Measurements from ENCODE around the gene ACP5.
A peak's percentile ranks its signal among the peaks of the same experiment; 100 is the strongest.

ACP5 gene

DNA sequence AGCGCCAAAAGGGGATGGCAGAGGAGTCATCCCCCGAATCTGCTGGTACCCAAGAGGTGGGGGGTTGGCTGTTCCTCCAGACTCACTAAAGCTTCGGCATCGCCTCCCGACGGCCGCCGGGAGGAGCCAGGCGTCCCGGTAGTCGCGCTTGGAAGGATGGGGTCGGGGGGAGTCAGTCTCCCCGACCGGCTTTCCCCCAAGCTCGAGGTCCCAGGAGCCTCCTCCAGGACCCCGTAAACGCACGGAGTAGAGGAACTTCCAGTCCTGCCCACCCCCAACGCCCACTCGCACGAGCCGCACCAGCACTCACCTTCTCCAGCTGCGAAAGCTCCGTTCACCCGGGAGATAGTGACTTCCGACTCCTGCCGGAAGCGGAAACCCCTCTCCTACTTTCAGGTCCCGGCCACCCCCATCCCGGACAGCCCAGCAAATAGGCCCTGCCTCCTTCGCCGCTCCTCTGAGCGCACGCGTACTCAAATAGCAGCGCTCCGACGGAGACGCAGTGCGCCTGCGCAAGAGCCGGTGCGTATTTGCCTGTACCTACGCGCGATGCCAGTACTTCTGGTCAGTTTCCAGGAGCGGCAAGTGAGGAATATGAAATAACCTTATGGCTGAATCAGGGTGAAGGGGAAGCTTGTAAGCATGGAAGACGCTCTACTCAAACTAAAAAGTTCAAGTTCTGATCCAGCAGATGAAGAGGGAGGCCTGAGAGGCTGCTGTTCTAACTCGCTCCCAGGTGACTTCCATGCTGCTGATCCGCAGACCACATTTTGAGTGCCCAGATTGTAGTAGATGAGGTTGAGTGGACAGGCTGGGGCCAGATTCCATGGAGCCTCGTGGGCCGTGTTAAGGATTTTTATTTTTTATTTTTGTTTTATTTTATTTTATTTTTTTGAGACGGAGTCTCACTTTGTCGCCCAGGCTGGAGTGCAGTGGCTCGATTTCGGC, 18.3 kb downstream of the ACP5 start, which contains the start of gene ELOF1:
Gene ELOF1 (minus strand): TSS at position 350 of the 948 bp plus-strand sequence. CDS start 4,883 bp downstream, outside the sequence.
- TF ChIP-seq NFIC (IDR thresholded peaks at IDR 0.05): no peak; the same call in none of the 2 replicates
- peak; percentile 64 for TF ChIP-seq EGR1 (IDR thresholded peaks at IDR 0.05)
- TF ChIP-seq RAD21 (IDR thresholded peaks at IDR 0.05; ENCODE audit: low read depth): no peak
- peak; percentile 77 for TF ChIP-seq TAF1 (IDR thresholded peaks at IDR 0.05; ENCODE audit: low read depth)
- no peak for TF ChIP-seq CREB1 (IDR thresholded peaks at IDR 0.05; ENCODE audit: low read depth)
- no peak for TF ChIP-seq FOXM1 (IDR thresholded peaks at IDR 0.05; ENCODE audit: borderline replicate concordance, low read depth)
- peak; percentile 50; the same call in 1 of the 2 replicates for TF ChIP-seq TCF12 (IDR thresholded peaks at IDR 0.05; ENCODE audit: low read depth)
- peak; percentile 70 for TF ChIP-seq MAX (IDR thresholded peaks at IDR 0.05)
- TF ChIP-seq TEAD4 (IDR thresholded peaks at IDR 0.05): peak; percentile 41
- no peak for TF ChIP-seq USF1 (IDR thresholded peaks at IDR 0.05)

DNA sequence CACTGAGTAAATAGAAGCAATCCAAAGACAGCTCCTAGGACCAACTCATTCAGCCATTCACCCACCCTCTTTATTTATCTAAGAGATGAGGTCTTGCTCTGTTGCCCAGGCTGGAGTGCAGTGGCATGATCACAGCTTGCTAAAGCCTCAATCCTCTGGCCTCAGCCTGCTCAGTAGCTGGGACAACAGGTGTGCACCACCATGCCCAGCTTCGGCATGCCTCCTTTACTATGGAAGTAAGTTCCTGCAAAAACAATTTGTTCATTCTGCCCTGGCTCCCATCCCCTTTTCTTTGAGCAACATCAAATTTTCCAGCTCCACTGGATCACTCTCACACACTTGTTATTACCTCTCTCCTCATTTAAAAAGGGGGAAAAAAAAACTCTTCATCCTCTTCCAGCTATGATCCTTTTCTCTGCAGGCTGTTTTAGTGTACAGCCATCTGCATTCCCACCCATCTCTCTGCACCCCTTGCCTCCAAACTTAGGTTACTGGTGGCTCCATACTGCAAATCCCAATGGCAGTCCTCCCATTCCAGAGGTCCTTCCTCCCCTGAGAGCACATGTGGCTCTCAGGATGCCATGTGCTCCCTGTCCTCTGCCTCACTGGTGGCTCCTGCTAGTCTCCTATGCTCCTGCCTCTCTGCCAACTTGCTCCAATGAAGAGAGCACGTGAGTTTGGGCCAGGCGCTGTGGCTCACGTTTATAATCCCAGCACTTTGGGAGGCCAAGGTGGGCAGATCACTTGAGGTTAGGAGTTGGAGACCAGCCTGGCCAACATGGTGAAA, 20.6 kb downstream of the ACP5 start:
- no peak for TF ChIP-seq RAD21 (IDR thresholded peaks at IDR 0.05; ENCODE audit: low read depth)
- no peak for TF ChIP-seq REST (IDR thresholded peaks at IDR 0.05; ENCODE audit: low read depth)
- no peak for TF ChIP-seq TEAD4 (IDR thresholded peaks at IDR 0.05)
- TF ChIP-seq MAX (IDR thresholded peaks at IDR 0.05): no peak
- no peak for TF ChIP-seq EP300 (IDR thresholded peaks at IDR 0.05; ENCODE audit: borderline replicate concordance)
- TF ChIP-seq CEBPB (IDR thresholded peaks at IDR 0.05): no peak
- no peak for TF ChIP-seq YY1 (IDR thresholded peaks at IDR 0.05; ENCODE audit: low read depth)
- TF ChIP-seq FOXM1 (IDR thresholded peaks at IDR 0.05; ENCODE audit: borderline replicate concordance, low read depth): no peak
- no peak for TF ChIP-seq ZBTB7A (IDR thresholded peaks at IDR 0.05; ENCODE audit: low read depth)
- TF ChIP-seq CREB1 (IDR thresholded peaks at IDR 0.05; ENCODE audit: low read depth): no peak
- no peak for TF ChIP-seq NFIC (IDR thresholded peaks at IDR 0.05)
- no peak for TF ChIP-seq TAF1 (IDR thresholded peaks at IDR 0.05; ENCODE audit: low read depth)
- no peak for TF ChIP-seq EGR1 (IDR thresholded peaks at IDR 0.05)
- TF ChIP-seq USF1 (IDR thresholded peaks at IDR 0.05): no peak
- no peak for TF ChIP-seq TCF12 (IDR thresholded peaks at IDR 0.05; ENCODE audit: low read depth)

GRCh38 chr19:11555246-11555645, 22.2 kb downstream of the ACP5 start:
- no peak for TF ChIP-seq TAF1 (IDR thresholded peaks at IDR 0.05; ENCODE audit: low read depth)

- TF ChIP-seq MAX (IDR thresholded peaks at IDR 0.05): no peak
- no peak for TF ChIP-seq REST (IDR thresholded peaks at IDR 0.05; ENCODE audit: low read depth)
- no peak for TF ChIP-seq TAF1 (IDR thresholded peaks at IDR 0.05; ENCODE audit: low read depth)
- TF ChIP-seq RAD21 (IDR thresholded peaks at IDR 0.05; ENCODE audit: low read depth): no peak
- TF ChIP-seq NFIC (IDR thresholded peaks at IDR 0.05): no peak
- no peak for TF ChIP-seq CREB1 (IDR thresholded peaks at IDR 0.05; ENCODE audit: low read depth)
- no peak for TF ChIP-seq USF1 (IDR thresholded peaks at IDR 0.05)
- no peak for TF ChIP-seq ZBTB7A (IDR thresholded peaks at IDR 0.05; ENCODE audit: low read depth)
- TF ChIP-seq EP300 (IDR thresholded peaks at IDR 0.05; ENCODE audit: borderline replicate concordance): no peak
- TF ChIP-seq TCF12 (IDR thresholded peaks at IDR 0.05; ENCODE audit: low read depth): no peak
- TF ChIP-seq EGR1 (IDR thresholded peaks at IDR 0.05): no peak
- TF ChIP-seq CEBPB (IDR thresholded peaks at IDR 0.05): no peak
- TF ChIP-seq FOXM1 (IDR thresholded peaks at IDR 0.05; ENCODE audit: borderline replicate concordance, low read depth): no peak
- TF ChIP-seq TEAD4 (IDR thresholded peaks at IDR 0.05): no peak
- no peak for TF ChIP-seq YY1 (IDR thresholded peaks at IDR 0.05; ENCODE audit: low read depth)
These were observed 23.3 kb downstream of the ACP5 start for GRCh38 chr19:11554160-11554559.

Data from Ishikawa (cell line).